GM15510 (cell line): ENCODE measurements around the gene ATXN7L1.

ENCODE experiments used
- POLR2A ChIP-seq: IDR thresholded peaks from 3 replicates; pipeline ENCODE4 v1.6.1; 2011; ENCODE audit warnings: borderline replicate concordance; ENCODE audit not compliant: insufficient read length; ENCODE audit errors: extremely low read depth

The ATXN7L1 gene

DNA sequence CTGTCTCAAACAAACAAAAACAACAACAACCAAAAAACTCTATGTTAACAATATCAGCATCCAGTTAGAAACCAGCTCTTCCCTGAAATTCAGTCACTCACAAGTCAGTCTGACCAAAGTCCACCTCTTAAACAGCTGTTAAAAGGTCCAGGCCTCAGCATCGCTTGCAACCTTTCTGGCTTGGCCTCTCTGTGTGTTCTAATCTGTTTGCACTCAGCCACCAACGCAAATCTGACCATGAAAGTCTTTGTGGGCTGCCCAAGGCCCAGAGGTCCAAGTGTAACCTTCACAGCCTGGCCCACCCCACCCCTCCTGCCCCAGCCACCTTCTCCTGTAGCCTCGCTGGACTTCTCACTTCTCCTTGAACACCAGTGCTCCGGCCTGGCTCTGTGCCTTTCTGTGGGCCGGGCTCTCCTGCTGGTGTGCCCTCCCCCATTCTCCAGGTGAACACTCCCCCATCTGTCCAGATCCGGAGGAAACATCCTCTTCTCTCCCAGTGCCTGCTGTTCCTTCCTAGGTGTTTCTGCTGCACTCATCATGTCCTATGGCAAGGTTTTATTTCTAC is 222.9 kb downstream of the ATXN7L1 start:
- TF ChIP-seq POLR2A = no peak

DNA sequence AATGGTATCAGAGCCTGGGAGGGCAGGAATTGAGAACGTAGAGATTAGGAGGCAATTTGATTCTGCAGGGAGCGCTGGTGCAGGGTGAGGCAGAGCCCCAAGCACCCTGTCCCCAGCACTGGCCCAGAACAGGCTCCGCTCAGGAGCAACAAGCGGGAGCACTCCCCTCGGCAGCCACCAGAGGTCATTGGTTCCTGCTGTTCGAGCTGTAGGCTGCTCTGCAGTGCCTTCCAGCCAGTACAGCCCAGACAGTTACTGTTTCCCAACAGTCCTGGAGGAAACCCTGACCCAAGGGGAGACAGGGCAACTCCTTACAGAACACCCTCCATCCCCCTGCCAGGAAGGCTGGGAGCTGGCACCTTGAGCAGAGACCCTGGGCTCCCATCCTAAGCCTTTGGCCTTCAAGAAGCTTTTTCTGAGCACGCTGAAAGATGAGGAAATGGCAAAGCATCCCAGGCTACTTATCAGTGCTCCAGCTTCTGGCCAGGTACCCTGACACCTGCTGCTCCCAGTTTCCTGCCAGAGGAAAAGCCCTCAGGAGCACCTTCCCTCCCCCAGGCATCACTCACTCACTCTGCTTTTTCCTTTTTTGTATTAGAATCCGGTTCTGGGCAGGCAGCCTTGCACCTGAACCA is 223.9 kb downstream of the ATXN7L1 start:
- no peak for TF ChIP-seq POLR2A

DNA sequence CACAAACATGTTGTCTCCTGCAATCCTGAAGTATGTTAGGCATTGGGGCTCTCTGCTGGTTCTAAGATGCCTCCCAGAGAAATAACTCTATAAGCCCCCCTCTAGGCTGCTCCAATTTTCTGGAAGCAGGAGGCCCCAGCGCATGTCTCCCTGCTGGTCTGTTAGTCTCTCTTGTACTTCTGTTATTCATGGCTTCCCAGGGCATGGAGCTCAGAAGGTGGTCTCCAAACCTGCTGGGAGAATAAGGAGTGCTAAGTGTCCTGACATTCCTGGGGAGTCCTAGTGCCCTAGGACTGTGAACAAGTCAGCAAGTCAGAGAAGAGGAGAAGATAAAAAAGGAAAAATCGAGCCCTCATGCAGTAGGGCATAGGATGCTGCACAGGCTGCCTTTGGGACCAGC is 224.6 kb downstream of the ATXN7L1 start:
- no peak for TF ChIP-seq POLR2A

DNA sequence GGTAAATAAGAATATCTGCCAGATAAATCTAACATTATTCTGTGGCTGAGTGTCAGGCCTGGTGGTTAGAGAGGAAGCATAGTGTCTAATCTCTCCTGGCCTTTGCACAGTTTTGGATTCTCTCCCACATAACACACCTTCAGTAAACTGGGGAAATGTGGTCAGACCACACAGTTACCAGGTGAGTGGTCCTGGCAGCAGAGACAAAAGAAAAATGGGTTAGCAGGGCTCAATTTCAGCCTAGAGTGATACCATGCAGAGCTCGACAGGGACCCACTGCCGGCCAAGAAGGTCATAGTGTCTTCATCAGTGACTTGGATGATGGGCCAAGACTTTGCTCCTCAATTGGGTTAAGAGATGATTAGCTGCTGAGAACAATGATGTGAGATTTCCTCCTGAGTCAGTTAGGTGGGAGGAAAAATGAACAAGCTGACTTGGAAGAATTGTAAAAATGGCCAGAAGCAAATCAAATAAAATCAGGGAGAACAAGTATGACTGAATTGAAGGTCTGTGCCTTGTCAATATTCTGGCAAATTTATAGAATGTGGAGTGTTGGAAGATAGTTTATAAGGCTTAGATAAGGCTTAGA is 225.9 kb downstream of the ATXN7L1 start:
- no peak for TF ChIP-seq POLR2A

DNA sequence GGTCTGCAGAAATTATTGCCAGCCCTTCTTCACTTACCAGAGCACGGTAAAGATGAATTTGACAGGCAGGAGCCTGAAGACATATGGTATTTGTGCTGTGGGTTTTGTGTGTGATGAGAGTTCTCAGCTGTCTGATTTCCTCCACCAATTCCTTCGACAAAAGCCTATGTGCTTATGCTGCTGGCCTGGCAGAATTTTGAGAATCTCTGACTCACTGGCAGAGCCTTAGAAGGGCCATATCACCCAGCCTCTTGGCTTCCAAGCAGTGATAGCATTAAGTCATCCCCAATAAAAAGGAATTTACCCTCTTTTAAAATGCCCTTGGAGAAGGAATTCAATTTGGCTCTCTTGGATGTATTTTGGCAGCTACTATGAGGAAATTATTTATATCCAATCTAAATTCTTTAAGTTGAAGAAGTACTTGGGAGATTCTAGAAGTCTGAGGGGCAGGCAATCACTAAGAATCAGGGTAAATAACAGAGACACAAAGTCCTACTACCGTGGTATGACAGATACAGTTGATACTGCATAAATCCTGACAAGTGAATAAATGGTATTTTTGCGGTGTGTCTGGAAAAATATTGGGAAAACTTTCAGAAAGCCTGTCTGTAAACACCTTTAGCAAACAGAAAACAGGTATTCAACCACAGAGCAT is 226.5 kb downstream of the ATXN7L1 start:
- TF ChIP-seq POLR2A = no peak

DNA sequence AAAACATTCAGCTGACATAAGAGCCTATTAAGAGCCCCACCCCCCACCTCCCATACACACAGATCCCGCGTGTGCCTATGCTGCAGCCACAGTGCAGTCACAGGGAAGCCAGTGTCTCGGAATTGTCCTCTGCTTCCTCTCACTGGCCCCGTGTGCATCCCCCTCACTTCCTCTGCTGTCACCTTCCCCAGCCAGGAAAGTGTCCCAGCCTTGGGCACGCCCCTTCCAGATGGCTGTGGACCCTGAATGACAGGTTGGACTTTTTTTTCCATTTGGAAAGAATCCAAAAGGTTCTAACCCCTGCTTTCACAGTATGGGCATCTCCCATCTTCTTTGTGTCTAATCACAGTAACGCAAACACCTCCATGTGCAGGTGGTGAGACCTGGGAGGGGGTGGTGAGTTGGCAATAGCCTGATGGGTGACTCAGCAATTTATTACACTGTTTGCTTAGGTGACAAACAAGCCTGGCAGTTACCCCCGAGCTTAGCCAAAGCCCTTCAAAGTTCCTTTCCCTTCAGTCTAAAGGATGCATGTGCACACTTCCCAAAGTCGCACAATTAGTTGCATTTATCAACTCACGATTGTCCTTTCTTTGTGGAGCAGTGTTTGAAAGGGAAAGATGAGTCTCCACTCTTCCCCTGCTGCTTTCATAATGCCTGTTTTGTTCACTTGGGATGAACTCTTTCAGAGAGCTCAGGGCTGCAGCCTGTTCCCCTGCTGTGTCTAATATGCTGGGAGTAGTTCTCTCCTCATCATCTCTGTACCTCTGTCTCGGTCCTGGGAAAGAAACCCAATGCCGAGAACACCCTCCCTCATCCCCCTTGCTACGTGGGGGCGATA is 227.6 kb downstream of the ATXN7L1 start:
- TF ChIP-seq POLR2A = no peak

DNA sequence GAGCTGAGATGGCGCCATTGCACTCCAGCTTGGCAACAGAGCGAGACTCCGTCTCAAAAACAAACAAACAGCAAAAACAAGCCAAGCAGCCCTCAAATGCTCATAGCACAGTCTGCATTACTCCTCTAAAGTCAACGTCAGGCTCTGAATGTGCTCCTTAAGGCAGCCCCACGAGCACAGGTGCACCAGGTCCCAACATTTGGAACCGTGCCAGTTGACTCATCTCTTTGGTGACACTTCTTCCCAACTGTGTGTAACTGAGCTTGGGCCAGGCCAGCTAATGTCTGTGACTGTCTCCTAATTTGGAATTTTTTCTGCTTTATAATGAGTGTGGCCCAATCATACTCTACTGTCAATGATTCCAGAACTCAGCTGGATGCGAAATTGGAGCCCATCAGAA is 228.8 kb downstream of the ATXN7L1 start:
- TF ChIP-seq POLR2A = no peak

DNA sequence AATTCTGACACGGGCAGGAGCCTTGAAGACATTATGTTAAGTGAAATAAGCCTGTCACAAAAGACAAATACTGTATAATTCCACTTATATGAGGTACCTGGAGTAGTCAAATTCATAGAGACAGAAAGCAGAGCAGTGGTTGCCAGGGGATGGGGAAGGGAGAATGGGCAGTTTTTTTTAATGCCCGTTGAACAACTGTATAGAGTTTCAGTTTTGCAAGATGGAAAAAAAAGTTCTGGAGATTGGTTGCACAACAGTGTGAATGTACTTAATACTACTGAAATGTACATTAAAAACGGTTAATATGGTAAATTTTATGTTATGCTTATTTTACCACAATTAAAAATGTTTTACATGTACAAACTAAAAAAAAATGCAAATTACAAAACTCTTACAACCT is 231.5 kb downstream of the ATXN7L1 start:
- no peak for TF ChIP-seq POLR2A

DNA sequence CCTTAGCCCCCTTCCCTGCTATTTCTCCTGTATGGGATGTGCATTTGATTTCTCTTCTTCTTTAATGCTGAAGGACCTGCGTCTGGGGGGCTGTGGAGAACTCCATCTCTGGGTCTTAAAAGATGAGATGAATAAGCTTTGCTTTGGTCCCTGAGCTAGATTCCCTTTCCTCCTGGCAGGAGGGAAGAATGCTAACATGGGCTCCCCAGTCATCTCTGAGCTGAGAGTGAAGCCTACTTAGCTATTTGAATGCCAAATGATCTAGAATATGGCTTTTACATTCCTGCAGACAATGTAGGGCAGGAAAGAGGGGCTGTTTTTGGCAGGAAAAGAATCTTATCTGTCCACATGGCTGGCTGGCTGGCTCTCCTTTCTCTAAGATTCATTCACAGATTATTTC is 232.5 kb downstream of the ATXN7L1 start:
- no peak for TF ChIP-seq POLR2A

DNA sequence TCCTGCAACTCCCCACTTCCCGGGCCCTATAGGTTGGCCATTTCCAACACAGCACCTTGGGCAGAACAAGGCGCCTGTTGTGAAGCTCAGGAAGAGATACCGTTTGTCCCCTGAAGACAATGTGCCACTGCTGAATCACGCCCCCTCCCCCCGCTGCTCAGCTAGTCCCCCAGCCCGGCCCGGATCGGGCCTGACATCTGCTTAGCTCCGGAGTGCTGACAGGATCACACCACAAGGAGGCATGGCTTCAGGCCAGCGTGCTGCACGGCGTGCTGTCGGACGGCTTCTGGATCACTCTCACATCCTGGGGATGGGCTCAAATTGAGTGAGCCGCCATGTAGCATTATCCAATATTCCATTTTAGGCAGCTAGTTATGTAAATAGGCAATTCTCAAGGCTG is 233.0 kb downstream of the ATXN7L1 start:
- TF ChIP-seq POLR2A = no peak

DNA sequence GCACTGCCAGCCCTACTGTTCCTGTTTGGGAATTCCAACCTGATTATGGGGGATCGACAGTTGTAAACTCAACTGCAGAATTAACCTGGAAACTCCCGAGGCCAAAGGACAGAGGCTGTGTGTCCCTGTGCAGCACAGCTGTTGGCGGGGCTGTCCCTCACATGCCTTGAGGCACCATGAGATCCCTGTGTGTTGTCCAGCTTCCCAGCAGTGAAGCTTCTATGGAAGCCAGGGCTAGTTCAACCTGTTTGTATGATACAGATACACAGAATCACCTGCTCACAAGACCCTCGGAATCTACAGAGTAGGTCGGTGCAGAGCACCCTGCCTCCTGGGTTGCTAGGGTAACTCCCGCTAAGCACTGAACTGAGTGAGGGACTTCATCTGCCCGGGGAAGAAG is 234.1 kb downstream of the ATXN7L1 start:
- TF ChIP-seq POLR2A = no peak

DNA sequence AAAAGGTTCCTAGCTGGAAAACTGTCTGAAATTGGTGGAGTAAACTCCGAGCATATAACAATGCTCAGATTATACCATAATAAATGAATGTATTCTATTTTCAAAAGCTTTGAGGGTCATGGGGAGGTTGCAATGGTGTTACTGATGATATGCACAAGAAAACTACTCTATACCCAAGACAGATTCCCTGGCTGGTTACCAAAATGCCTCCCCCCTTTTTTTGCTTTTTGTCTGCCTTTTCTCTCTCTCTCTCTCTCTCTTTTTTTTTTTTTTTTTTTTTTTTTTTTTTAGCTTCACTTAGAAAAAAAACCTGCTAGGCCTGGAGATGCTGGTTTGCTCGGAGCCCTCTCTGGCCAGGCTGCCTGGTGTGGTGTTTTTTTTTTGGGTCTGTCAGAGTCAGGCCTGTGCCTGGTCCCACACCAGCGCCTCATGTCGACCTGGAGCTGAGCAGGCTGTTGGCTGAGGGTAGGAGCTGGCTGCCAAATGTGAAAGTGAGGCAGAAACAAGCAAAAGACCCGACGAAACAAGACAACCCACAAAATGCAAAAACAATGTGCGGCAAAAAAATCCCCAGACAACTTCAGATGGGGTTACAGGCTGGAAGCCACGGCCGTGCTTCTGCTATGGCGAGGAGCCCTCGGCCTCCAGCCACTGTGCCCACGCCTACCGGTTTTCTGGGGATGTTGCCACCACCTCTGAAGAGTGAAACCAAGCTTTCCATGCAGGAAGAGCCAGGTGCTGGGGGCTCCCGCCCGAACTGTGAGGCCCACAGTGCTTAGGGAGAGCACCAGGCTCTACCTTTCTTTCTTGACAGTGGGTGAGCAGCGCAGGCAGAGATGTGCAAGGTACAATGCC is 235.2 kb downstream of the ATXN7L1 start:
- TF ChIP-seq POLR2A = no peak

DNA sequence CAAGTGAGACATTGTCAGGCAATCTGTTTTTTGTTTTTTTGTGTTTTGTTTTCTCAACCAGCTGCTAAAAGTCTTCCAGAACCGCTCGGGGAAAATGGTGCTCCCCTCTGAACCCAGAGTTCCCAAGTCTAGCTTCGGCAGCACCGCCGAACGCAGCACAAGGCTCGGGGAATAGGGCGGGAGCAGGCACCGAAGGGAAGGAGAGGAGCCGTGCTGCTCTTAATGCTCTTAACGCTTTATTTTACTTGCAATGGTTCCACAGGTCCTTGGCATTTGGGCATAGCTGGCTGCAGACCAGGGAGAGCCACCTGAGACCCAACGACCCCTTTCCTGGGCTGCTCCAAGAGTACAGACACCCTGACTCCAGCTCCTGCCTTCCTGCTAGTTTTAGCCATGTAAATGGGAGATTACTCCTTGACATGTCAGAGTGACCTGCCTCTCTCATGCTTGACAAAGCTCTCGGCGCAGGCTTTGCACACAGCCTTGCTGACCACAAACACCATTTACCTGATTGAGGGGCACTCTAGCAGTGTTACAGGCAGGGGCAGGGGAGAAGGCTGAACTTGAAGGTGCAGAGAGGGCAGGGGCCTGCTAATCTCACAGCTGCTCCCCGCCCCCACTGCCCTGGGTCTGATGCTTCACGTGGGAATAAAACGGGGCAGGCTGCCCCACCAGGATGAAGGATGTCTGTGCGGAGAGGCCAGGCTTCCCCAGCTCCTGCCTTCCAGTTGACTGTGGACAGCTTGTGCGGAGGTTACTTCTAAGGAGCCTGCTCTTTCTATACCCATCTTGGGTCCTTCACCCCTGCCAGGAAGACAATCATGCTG is 236.5 kb downstream of the ATXN7L1 start:
- no peak for TF ChIP-seq POLR2A
